Trophoblast cell (in vitro differentiated cells and primary cell): ENCODE measurements around the gene PAX5.

ENCODE experiments used
- DNase-seq, 2 donors: peaks; one replicate each; pipeline ENCODE4 v3.0.0-alpha.2; 2016
- H2AFZ ChIP-seq: 2 replicates; pipeline ENCODE4 v1.6.1; 2013; ENCODE audit warnings: low read length, moderate library complexity, mild to moderate bottlenecking; ENCODE audit not compliant: insufficient read depth, poor library complexity
- H2AK5ac ChIP-seq: 2 replicates; pipeline ENCODE4 v1.6.1; 2013; ENCODE audit warnings: mild to moderate bottlenecking, low read length
- H2BK120ac ChIP-seq: 2 replicates; pipeline ENCODE4 v1.6.1; 2013; ENCODE audit warnings: low read length, mild to moderate bottlenecking, moderate library complexity; ENCODE audit not compliant: insufficient read depth, poor library complexity
- H2BK12ac ChIP-seq: 2 replicates; pipeline ENCODE4 v1.6.1; 2013; ENCODE audit warnings: mild to moderate bottlenecking, low read length, moderate library complexity
- H2BK5ac ChIP-seq: 2 replicates; pipeline ENCODE4 v1.6.1; 2013; ENCODE audit warnings: low read length, low read depth, moderate library complexity, mild to moderate bottlenecking; ENCODE audit not compliant: poor library complexity
- H3K14ac ChIP-seq: 2 replicates; pipeline ENCODE4 v1.6.1; 2013; ENCODE audit warnings: mild to moderate bottlenecking, low read length
- H3K18ac ChIP-seq: 2 replicates; pipeline ENCODE4 v1.6.1; 2013; ENCODE audit warnings: mild to moderate bottlenecking, low read length
- H3K23ac ChIP-seq: 2 replicates; pipeline ENCODE4 v1.6.1; 2013; ENCODE audit warnings: low read length
- H3K27ac ChIP-seq: 2 replicates; pipeline ENCODE4 v1.5.1; 2013; ENCODE audit warnings: low read depth, mild to moderate bottlenecking, inconsistent platforms, low read length, moderate library complexity
- H3K27me3 ChIP-seq: 2 replicates; pipeline ENCODE4 v1.6.1; 2013; ENCODE audit warnings: inconsistent platforms, mild to moderate bottlenecking, low read length, moderate library complexity; ENCODE audit not compliant: insufficient read depth
- H3K36me3 ChIP-seq, 2 experiments: 1 replicate in 1 of 2; 2 replicates in 1 of 2; pipeline ENCODE4 v1.6.1; 2013; ENCODE audit warnings: low read length in 2 of 2, mild to moderate bottlenecking in 2 of 2, moderate library complexity in 1 of 2; ENCODE audit not compliant: insufficient read depth in 2 of 2, control insufficient read depth in 1 of 2
- H3K4ac ChIP-seq: 2 replicates; pipeline ENCODE4 v1.6.1; 2013; ENCODE audit warnings: low read depth, mild to moderate bottlenecking, low read length, moderate library complexity
- H3K4me1 ChIP-seq, 2 experiments: 1 replicate in 1 of 2; 2 replicates in 1 of 2; pipeline ENCODE4 v1.6.1; 2013; ENCODE audit warnings: low read length in 2 of 2, mild to moderate bottlenecking in 2 of 2, moderate library complexity in 1 of 2; ENCODE audit not compliant: insufficient read depth in 2 of 2, control insufficient read depth in 1 of 2
- H3K4me2 ChIP-seq: 2 replicates; pipeline ENCODE4 v1.6.1; 2013; ENCODE audit warnings: inconsistent platforms, mild to moderate bottlenecking, low read length, moderate library complexity
- H3K4me3 ChIP-seq: 2 replicates; pipeline ENCODE4 v1.5.1; 2013; ENCODE audit warnings: mild to moderate bottlenecking, low read depth, low read length, inconsistent platforms
- H3K79me1 ChIP-seq: one replicate; pipeline ENCODE4 v1.6.1; 2013; ENCODE audit warnings: low read length
- H3K79me2 ChIP-seq: 2 replicates; pipeline ENCODE4 v1.6.1; 2013; ENCODE audit warnings: low read length, mild to moderate bottlenecking; ENCODE audit not compliant: control insufficient read depth, insufficient read depth, poor library complexity
- H3K9ac ChIP-seq: 2 replicates; pipeline ENCODE4 v1.6.1; 2013; ENCODE audit warnings: mild to moderate bottlenecking, low read length
- H3K9me3 ChIP-seq: 2 replicates; pipeline ENCODE4 v1.6.1; 2013; ENCODE audit warnings: low read depth, mild to moderate bottlenecking, control low read depth, inconsistent platforms, low read length; ENCODE audit not compliant: insufficient read depth
- H4K12ac ChIP-seq: 2 replicates; pipeline ENCODE4 v1.6.1; 2013; ENCODE audit warnings: low read depth, mild to moderate bottlenecking, low read length, moderate library complexity
- H4K8ac ChIP-seq: 2 replicates; pipeline ENCODE4 v1.6.1; 2013; ENCODE audit warnings: low read depth, mild to moderate bottlenecking, low read length, moderate library complexity
- H4K91ac ChIP-seq: one replicate; pipeline ENCODE4 v1.6.1; 2013; ENCODE audit warnings: low read depth, mild to moderate bottlenecking, low read length, moderate library complexity
- WGBS: extraction: QIAGEN DNeasy Blood & Tissue Kit; methylation state at CpG from one replicate; pipeline ENCODE4 v1.1.7; 2013; ENCODE audit warnings: missing lambda C conversion rate; ENCODE audit not compliant: insufficient read length, insufficient coverage; ENCODE audit errors: extremely low coverage; 5-methylcytosine and 5-hydroxymethylcytosine counted together

The PAX5 gene

GRCh38 chr9:36971935-36972488 is 62.1 kb downstream of the PAX5 start:
- DNase-seq, result no peak
- H4K91ac ChIP-seq, result no peak overlapping the region

GRCh38 chr9:36970007-36970888 is 63.8 kb downstream of the PAX5 start:
- Histone ChIP-seq H2BK5ac (no peak overlapping the region), H2BK120ac (no peak overlapping the region), H2AFZ (no peak overlapping the region), H3K4ac (no peak overlapping the region), H3K36me3 (no peaks in the 10 kb centered on the region), H3K79me1 (no peaks in the 10 kb centered on the region), H4K91ac (no peak overlapping the region), H3K23ac (no peak overlapping the region), H3K9me3 (peaks cover 2% of the 10 kb centered on the region), H3K9ac (no peak overlapping the region), H3K79me2 (no peaks in the 10 kb centered on the region), H2AK5ac (no peak overlapping the region), H3K27ac (no peak overlapping the region), H3K4me1 (no peaks in the 10 kb centered on the region), H3K14ac (no peak overlapping the region), H4K12ac (no peak overlapping the region), H3K4me2 (no peak overlapping the region), H3K18ac (no peak overlapping the region), H3K27me3 (no peaks in the 10 kb centered on the region), H2BK12ac (no peak overlapping the region), H4K8ac (no peak overlapping the region), H3K4me3 (no peak overlapping the region)
- peak; percentile 14 to 51 for DNase-seq
- no CpG with 5 or more reads among the region's 9 CpGs for WGBS

More at GRCh38 chr9:36971935-36972488, 62.1 kb downstream of the PAX5 start:
- no peaks in the 10 kb centered on the region for H3K27me3 ChIP-seq
- H3K36me3 ChIP-seq, result no peaks in the 10 kb centered on the region
- no peak overlapping the region for H4K8ac ChIP-seq
- H3K18ac ChIP-seq, result no peak overlapping the region
- H3K4ac ChIP-seq, result no peak overlapping the region
- H3K9me3 ChIP-seq, result peaks cover 2% of the 10 kb centered on the region
- no peak overlapping the region for H3K9ac ChIP-seq
- no peaks in the 10 kb centered on the region for H3K4me1 ChIP-seq
- WGBS, result no CpG with 5 or more reads among the region's 4 CpGs
- no peak overlapping the region for H3K27ac ChIP-seq
- H3K4me2 ChIP-seq, result no peak overlapping the region
- no peak overlapping the region for H4K12ac ChIP-seq
- no peaks in the 10 kb centered on the region for H3K79me2 ChIP-seq
- no peak overlapping the region for H2BK120ac ChIP-seq
- H2AFZ ChIP-seq, result no peak overlapping the region
- no peak overlapping the region for H3K23ac ChIP-seq
- no peak overlapping the region for H3K4me3 ChIP-seq
- no peaks in the 10 kb centered on the region for H3K79me1 ChIP-seq
- H2BK12ac ChIP-seq, result no peak overlapping the region
- H3K14ac ChIP-seq, result no peak overlapping the region
- no peak overlapping the region for H2BK5ac ChIP-seq
- H2AK5ac ChIP-seq, result no peak overlapping the region

- Histone ChIP-seq H3K27me3 (no peaks in the 10 kb centered on the region), H3K4me1 (no peaks in the 10 kb centered on the region), H3K18ac (no peak overlapping the region), H2AFZ (no peak overlapping the region), H2BK12ac (no peak overlapping the region), H2BK5ac (no peak overlapping the region), H3K4me3 (no peak overlapping the region), H3K9me3 (peaks cover 2% of the 10 kb centered on the region), H3K14ac (no peak overlapping the region), H3K4ac (no peak overlapping the region), H3K4me2 (no peak overlapping the region), H2AK5ac (no peak overlapping the region), H4K8ac (no peak overlapping the region), H3K36me3 (no peaks in the 10 kb centered on the region), H4K12ac (no peak overlapping the region), H3K9ac (no peak overlapping the region), H3K79me2 (no peaks in the 10 kb centered on the region), H2BK120ac (no peak overlapping the region), H3K79me1 (no peaks in the 10 kb centered on the region), H3K23ac (no peak overlapping the region), H4K91ac (no peak overlapping the region), H3K27ac (no peak overlapping the region)
- WGBS, result no CpG with 5 or more reads among the region's 11 CpGs
- DNase-seq, result no peak
Measured at GRCh38 chr9:36969216-36969771, 64.8 kb downstream of the PAX5 start.

- no peak overlapping the region for H2AK5ac ChIP-seq
- no peak overlapping the region for H3K14ac ChIP-seq
- no peak overlapping the region for H4K91ac ChIP-seq
- H3K79me2 ChIP-seq, result no peaks in the 10 kb centered on the region
- no peak overlapping the region for H3K18ac ChIP-seq
- no peak overlapping the region for H3K4me3 ChIP-seq
- no peaks in the 10 kb centered on the region for H3K27me3 ChIP-seq
- H3K9me3 ChIP-seq, result peaks cover 2% of the 10 kb centered on the region
- H3K9ac ChIP-seq, result no peak overlapping the region
- no peak overlapping the region for H4K12ac ChIP-seq
- no peak overlapping the region for H3K4ac ChIP-seq
- H2BK120ac ChIP-seq, result no peak overlapping the region
- no peaks in the 10 kb centered on the region for H3K79me1 ChIP-seq
- H2BK5ac ChIP-seq, result no peak overlapping the region
- no peak overlapping the region for H3K27ac ChIP-seq
- no peak overlapping the region for H2BK12ac ChIP-seq
- H3K36me3 ChIP-seq, result no peaks in the 10 kb centered on the region
- H3K4me2 ChIP-seq, result no peak overlapping the region
- H3K23ac ChIP-seq, result no peak overlapping the region
- H3K4me1 ChIP-seq, result no peaks in the 10 kb centered on the region
- no peak overlapping the region for H2AFZ ChIP-seq
- DNase-seq, result no peak
- H4K8ac ChIP-seq, result no peak overlapping the region
- WGBS, result no CpG with 5 or more reads among the region's 7 CpGs
Measured at GRCh38 chr9:36968574-36969215, 65.4 kb downstream of the PAX5 start.
